ENCODE results near the gene ZNF483.
"Not testable (repeated sequence)": the region's sequence is repeated elsewhere in the genome, so short reads cannot be mapped to it uniquely, and the experiment has no call there.

The ZNF483 gene

DNA sequence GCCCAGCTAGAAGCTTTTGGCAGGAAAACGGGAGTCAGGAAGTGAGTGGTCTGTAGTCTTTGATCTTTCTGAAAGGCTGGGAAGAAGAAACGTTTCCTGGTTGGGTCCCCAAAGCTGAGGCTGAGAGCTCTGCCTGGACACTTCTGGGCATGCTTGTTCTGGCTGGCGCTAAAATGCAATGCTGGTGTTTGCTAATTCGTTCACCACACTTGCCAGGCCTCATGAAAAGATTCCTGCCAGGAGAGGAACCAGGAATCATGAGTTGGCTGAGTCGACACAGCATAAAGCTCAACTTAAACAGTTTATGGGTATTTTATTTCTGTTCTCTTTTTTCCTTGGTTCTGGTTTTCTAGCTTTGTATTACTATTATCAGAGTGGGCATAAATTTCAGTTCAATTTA is 85.2 kb downstream of the ZNF483 start:
- DNase-seq (ENCODE audit: low spot score): no peak
- no peak for FAIRE-seq

DNA sequence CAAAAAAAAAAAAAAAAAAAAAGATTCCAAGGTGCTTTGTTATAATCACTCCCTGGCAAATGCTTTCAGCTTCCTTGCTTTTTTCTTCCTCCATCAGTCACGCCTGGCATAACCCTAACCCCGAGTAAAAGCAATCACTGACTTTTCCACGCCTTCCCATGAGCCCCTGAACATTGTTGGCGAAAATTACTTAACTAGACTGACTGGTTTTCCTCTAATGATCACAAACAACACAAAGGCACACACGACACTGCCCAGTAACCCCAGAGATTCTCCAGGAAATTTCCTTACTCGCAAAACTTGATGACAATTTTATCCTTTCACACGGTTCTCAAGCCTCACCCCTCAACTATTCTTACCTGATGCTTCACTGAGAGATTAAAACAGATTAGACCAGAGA is 85.9 kb downstream of the ZNF483 start:
- DNase-seq (ENCODE audit: low spot score): no peak
- FAIRE-seq: no peak

GRCh38 chr9:111613436-111614040 is 88.6 kb downstream of the ZNF483 start:
- DNase-seq (ENCODE audit: low spot score) (no peak), FAIRE-seq (no peak)

- no peak for FAIRE-seq
- no peak for DNase-seq (ENCODE audit: low spot score)
Measured at GRCh38 chr9:111615928-111616327, 90.9 kb downstream of the ZNF483 start.

GRCh38 chr9:111617349-111617748 is 92.4 kb downstream of the ZNF483 start:
- DNase-seq (ENCODE audit: low spot score); FAIRE-seq: not testable (repeated sequence)

- DNase-seq (ENCODE audit: low spot score): no peak
- FAIRE-seq: no peak
Measured at GRCh38 chr9:111621895-111622480, 97.0 kb downstream of the ZNF483 start.

GRCh38 chr9:111622626-111623025 is 97.6 kb downstream of the ZNF483 start:
- DNase-seq (ENCODE audit: low spot score) (peak; percentile 86), FAIRE-seq (peak; percentile 93)
